Fibroblast of skin of left quadriceps (primary cell): ENCODE data around the gene TMEM8B.

Experiments
- DNase-seq, 2 experiments: peaks; one replicate each; pipeline ENCODE4 v3.0.0-alpha.2; 2013; ENCODE audit warnings: low read depth in 2 of 2

The TMEM8B gene

GRCh38 chr9:35829084-35829763, at the start of gene TMEM8B:
Gene TMEM8B (plus strand): TSS chr9:35829228. CDS start chr9:35829448, 220 bp downstream.
- peak; percentile 76 to 79 for DNase-seq

DNA sequence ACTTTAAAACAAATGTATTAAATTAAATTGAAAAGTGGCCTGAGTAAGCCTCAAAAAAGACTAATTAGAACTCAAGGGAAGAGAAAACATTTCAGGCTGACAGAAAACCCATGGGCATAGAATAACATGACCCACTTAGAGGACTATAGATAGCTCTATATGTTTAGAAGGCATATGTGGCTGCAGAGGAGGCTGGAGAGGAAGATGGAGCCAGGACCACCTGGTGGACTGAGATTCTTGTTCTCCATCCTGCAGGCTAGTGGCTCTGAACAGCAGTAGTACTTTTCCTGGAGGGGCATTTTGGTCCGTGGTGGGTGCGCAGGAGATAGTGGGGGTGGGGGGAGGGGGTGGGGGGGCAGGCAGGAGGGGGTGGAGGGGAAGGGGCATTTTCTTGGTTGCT, 48.0 kb upstream of the TMEM8B start:
- no peak for DNase-seq

DNA sequence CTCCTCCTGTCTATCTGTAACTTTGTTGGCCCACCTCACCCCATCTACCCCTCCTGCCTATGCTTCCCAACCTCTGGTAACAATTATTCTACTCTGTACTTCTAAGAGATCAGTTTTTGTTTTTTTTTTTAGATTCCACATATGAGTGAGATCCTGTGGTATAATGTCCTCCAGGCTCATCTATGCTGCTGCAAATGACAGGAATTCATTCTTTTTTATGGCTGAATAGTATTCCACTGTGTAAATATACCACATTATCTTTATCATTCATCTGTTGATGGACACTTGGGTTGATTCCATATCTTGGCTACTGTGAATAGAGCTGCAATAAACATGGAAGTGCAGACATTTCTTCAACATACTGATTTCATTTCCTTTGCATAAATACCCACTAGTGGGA, 45.6 kb upstream of the TMEM8B start:
- no peak for DNase-seq

- DNase-seq, result no peak
Observed at GRCh38 chr9:35789541-35789940, 39.5 kb upstream of the TMEM8B start.

GRCh38 chr9:35790025-35790384, 39.0 kb upstream of the TMEM8B start:
- DNase-seq, result no peak

- DNase-seq, result peak; percentile 73 to 74
Observed at GRCh38 chr9:35790385-35791296, 38.4 kb upstream of the TMEM8B start.

DNA sequence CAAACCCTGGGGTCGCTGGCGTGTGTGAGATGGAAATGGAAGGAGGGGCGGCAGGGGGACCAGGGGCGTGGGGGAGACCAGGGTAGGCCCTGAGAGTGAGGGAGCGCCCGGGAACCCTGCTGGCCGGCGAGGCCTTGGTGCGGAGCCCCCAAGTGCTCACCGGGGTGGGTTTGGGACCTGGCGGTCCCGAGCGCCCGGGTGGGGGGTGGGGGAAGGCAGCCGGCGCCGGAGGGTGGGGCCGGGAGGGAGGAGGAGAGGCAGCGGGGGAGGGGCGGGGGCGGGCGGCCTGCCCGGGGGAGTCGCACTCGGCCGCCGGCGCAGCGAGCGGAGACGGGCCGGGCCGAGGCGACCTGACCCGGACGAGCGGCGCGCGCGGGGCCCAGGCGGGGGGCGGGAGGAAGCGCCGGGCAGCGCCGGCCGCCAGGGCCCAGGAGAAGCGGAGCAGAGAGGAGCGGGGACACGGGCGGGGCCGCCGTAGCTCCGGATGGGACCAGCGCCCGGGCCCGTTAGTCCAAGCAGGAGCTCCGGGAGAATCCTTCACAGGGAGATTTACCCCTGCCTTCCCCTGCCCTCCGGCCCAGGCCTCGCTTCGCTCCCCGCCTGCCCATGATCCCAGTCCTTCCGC, 37.6 kb upstream of the TMEM8B start, which contains the start of gene NPR2:
NPR2 (plus strand) TSS at position 295 of the 625 bp plus-strand sequence. CDS start 818 bp downstream, outside the sequence.
- DNase-seq, result no peak

DNA sequence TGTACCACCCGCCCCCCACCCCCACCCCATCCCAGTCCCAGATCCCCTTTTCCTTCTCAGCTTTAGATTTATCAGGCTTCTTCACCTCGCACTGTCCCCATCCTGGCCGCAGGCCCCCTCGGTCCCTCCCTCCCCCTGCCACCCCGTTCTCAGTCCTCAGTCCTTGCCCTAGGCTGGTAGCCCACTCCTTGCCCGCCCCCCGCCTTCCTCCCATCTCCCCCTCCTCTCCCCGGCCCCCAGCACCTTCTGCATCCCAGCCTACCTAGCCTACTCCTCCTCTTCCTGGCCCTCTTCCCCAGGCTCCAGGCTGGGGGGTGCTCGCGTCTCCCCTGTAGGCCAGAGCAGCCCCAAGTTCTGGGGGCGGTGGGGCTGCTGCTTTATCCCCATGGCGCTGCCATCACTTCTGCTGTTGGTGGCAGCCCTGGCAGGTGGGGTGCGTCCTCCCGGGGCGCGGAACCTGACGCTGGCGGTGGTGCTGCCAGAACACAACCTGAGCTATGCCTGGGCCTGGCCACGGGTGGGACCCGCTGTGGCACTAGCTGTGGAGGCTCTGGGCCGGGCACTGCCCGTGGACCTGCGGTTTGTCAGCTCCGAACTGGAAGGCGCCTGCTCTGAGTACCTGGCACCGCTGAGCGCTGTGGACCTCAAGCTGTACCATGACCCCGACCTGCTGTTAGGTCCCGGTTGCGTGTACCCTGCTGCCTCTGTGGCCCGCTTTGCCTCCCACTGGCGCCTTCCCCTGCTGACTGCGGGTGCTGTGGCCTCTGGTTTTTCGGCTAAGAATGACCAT, 36.8 kb upstream of the TMEM8B start:
- DNase-seq, result no peak

GRCh38 chr9:35792826-35793225, 36.2 kb upstream of the TMEM8B start:
- DNase-seq, result no peak

GRCh38 chr9:35793461-35793860, 35.6 kb upstream of the TMEM8B start:
- no peak for DNase-seq

- no peak for DNase-seq
Observed at GRCh38 chr9:35795695-35796094, 33.3 kb upstream of the TMEM8B start.

DNA sequence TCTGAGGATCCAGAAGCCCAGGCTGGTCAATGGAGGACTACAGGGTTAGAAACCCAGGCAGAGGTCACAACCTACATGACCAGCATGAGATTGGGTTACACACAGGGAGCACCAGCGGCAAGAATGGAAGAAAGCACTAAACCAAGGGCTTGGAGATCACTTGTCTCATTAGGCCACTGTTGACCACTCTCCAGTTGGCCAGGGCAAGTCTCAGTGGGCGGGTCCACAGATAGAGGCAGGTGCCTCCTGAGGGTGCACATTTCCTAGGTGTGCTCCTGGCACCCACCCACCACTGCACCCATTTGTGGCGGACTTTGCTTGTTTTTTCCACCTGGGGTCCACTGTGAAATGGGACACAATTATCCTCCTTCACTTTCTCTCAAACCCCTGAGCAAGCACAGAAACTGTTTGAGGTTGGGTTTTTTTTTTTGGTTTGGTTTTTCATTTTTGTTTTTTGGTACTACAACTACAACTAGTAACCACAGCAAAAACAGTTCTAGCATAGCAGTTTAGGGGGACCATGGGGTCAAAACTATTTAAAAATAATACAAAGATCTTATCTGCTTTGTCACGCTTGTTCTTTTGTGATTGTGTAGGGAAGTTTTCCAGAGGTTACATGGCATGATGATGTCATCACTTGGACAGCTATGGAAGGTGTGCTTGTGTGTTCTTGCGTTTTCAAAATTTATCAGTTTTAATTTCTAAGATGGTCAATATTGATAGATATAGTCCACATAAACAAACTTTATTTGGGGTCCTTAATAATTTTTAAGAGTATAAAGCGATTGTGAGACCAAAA, 31.5 kb upstream of the TMEM8B start:
- no peak for DNase-seq

DNA sequence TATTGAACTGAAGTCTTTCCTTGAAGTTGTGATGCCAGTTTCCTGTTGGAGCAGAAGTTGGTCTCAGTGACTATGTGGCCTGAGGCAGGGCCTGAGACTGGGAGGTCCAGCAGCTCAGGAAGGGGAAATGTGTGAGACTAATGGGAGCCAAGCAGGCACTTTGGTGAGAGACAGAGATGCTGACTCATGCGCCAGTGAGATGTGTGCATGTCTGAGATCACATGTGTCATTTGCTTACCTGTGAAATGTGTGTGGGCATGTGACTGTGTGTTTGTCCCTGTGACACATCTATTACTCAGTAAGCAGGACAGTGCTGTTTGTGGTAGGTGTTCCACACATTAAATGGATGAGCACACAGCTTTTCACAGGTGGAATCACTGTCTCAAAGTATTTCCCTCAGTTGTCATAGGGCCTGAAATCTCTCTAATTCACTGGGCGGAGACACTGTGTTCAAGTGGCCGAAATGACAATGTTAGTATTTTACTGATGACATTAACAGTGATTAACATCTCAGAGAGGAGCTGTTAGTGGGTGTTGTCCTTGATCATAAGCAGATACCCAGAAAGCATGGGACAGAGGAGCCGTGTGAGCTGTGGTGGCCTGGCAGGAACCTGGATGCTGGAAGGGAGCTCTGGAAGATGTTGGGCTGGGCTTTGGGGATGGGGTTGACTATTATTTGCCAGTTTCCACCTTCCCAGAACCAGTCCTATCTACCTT, 30.2 kb upstream of the TMEM8B start:
- DNase-seq, result no peak

GRCh38 chr9:35800530-35800929, 28.5 kb upstream of the TMEM8B start:
- DNase-seq, result no peak

GRCh38 chr9:35801328-35802128, 27.5 kb upstream of the TMEM8B start:
- no peak for DNase-seq

DNA sequence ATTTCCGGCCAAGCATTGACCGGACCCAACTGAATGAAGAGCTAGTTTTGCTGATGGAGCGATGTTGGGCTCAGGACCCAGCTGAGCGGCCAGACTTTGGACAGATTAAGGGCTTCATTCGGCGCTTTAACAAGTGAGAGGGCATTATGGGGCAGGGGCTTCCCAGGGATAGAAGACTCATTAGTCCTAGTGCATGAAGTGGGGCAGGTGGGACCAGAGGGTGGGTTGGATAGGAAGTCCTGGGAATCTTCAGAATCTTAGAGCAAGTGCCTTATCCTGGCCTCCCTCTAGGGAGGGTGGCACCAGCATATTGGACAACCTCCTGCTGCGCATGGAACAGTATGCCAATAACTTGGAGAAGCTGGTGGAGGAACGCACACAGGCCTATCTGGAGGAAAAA, 22.9 kb upstream of the TMEM8B start:
- DNase-seq, result no peak

DNA sequence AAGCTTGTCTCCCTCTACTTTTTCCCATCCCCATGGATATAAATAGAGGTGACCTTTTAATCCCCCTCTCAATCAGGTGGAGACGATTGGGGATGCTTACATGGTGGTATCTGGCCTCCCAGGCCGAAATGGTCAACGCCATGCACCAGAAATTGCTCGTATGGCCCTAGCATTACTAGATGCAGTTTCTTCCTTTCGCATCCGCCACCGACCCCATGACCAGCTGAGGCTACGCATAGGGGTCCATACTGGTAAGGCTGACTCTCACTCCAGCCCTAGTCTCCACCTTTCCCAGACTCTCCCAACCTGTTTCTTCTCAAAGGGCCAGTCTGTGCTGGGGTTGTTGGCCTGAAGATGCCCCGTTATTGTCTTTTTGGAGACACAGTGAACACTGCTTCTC, 20.6 kb upstream of the TMEM8B start:
- DNase-seq, result no peak

DNA sequence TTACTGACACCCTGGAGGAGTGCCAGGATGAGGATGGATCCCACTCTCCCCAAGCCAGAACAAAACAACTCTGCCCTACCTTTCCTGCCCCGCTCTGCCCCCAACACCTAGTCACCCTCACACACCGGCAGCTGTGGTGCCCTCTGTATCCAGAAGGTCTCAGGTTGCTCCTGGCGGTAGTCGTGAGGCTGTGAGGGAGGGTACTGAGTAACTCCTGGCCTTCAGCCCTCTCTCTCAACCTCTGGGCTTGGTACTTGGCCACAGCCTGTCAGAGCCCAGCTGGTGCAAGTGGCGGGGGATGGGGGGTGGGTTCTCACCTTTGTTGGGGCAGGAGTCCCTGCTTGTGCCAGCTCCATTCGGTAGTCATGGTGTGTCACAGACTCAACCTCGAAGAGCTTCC, 18.9 kb upstream of the TMEM8B start:
- DNase-seq, result no peak

- DNase-seq, result no peak
Observed at GRCh38 chr9:35811381-35812024, 17.5 kb upstream of the TMEM8B start.
